ENCODE measurements around the gene ZNF2.
"Not testable (repeated sequence)": the region's sequence is repeated elsewhere in the genome, so short reads cannot be mapped to it uniquely, and the experiment has no call there.

The ZNF2 gene

GRCh38 chr2:95165371-95166064 lies at the start of gene ZNF2:
ZNF2 (plus strand) TSS chr2:95165809; CDS start chr2:95176227, 10,418 bp downstream.
- FAIRE-seq (peak; percentile 92), DNase-seq (ENCODE audit: extremely low spot score, insufficient read length, low read depth) (peak; percentile 100)

- FAIRE-seq: peak; percentile 46
Measured at GRCh38 chr2:95121093-95121406, 44.6 kb upstream of the ZNF2 start.

GRCh38 chr2:95121407-95122196 lies 44.0 kb upstream of the ZNF2 start, which contains the start of gene MRPS5:
MRPS5 (minus strand) TSS chr2:95121808; CDS start chr2:95121791, 17 bp downstream.
- FAIRE-seq (peak; percentile 29), DNase-seq (ENCODE audit: extremely low spot score, insufficient read length, low read depth) (peak; percentile 91)

More at GRCh38 chr2:95121093-95121406, 44.6 kb upstream of the ZNF2 start:
- no peak for DNase-seq (ENCODE audit: extremely low spot score, insufficient read length, low read depth)

GRCh38 chr2:95122197-95122551 lies 43.4 kb upstream of the ZNF2 start:
- DNase-seq (ENCODE audit: extremely low spot score, insufficient read length, low read depth) (no peak), FAIRE-seq (no peak)

- FAIRE-seq (no peak), DNase-seq (ENCODE audit: extremely low spot score, insufficient read length, low read depth) (no peak)
Measured at GRCh38 chr2:95138702-95139101, 26.9 kb upstream of the ZNF2 start.

GRCh38 chr2:95143838-95144237 lies 21.8 kb upstream of the ZNF2 start:
- FAIRE-seq (no peak), DNase-seq (ENCODE audit: extremely low spot score, insufficient read length, low read depth) (no peak)

GRCh38 chr2:95149397-95149984 lies 16.1 kb upstream of the ZNF2 start:
- FAIRE-seq (no peak), DNase-seq (ENCODE audit: extremely low spot score, insufficient read length, low read depth) (no peak)

GRCh38 chr2:95158441-95158840 lies 7.2 kb upstream of the ZNF2 start:
- FAIRE-seq: no peak
- no peak for DNase-seq (ENCODE audit: extremely low spot score, insufficient read length, low read depth)

GRCh38 chr2:95158891-95159619 lies 6.6 kb upstream of the ZNF2 start:
- FAIRE-seq: no peak

GRCh38 chr2:95159690-95160449 lies 5.7 kb upstream of the ZNF2 start, which contains the start of gene ZNF514:
ZNF514 (minus strand) TSS chr2:95159848; CDS start chr2:95153253, 6,595 bp downstream.
- FAIRE-seq: no peak
- peak; percentile 59 for DNase-seq (ENCODE audit: extremely low spot score, insufficient read length, low read depth)

More at GRCh38 chr2:95158891-95159619, 6.6 kb upstream of the ZNF2 start:
- no peak for DNase-seq (ENCODE audit: extremely low spot score, insufficient read length, low read depth)

- FAIRE-seq: no peak
- no peak for DNase-seq (ENCODE audit: extremely low spot score, insufficient read length, low read depth)
Measured at GRCh38 chr2:95165030-95165370, 609 bp upstream of the ZNF2 start.

GRCh38 chr2:95166065-95166763 lies 605 bp downstream of the ZNF2 start:
- FAIRE-seq (no peak), DNase-seq (ENCODE audit: extremely low spot score, insufficient read length, low read depth) (no peak)

GRCh38 chr2:95171902-95172301 lies 6.3 kb downstream of the ZNF2 start:
- FAIRE-seq: no peak
- DNase-seq (ENCODE audit: extremely low spot score, insufficient read length, low read depth): no peak

GRCh38 chr2:95174031-95174542 lies 8.5 kb downstream of the ZNF2 start:
- FAIRE-seq: no peak
- no peak for DNase-seq (ENCODE audit: extremely low spot score, insufficient read length, low read depth)

GRCh38 chr2:95179451-95179850 lies 13.8 kb downstream of the ZNF2 start:
- FAIRE-seq (no peak), DNase-seq (ENCODE audit: extremely low spot score, insufficient read length, low read depth) (no peak)

GRCh38 chr2:95181774-95182173 lies 16.2 kb downstream of the ZNF2 start:
- FAIRE-seq: no peak
- no peak for DNase-seq (ENCODE audit: extremely low spot score, insufficient read length, low read depth)

- FAIRE-seq (no peak), DNase-seq (ENCODE audit: extremely low spot score, insufficient read length, low read depth) (no peak)
Measured at GRCh38 chr2:95185197-95185596, 19.6 kb downstream of the ZNF2 start.

GRCh38 chr2:95185973-95186372 lies 20.4 kb downstream of the ZNF2 start:
- no peak for DNase-seq (ENCODE audit: extremely low spot score, insufficient read length, low read depth)
- no peak for FAIRE-seq

GRCh38 chr2:95192956-95193355 lies 27.3 kb downstream of the ZNF2 start:
- DNase-seq (ENCODE audit: extremely low spot score, insufficient read length, low read depth); FAIRE-seq: not testable (repeated sequence)
